Measurements from ENCODE around the gene ALDH7A1. TPM values are rescaled to one million over a fixed set of nuclear protein-coding genes. Genes with fewer than 3 reads are reported as not detected.
A peak's percentile ranks its signal among the peaks of the same experiment; 100 is the strongest.

The ALDH7A1 gene
- total and polyA plus RNA-seq, 11 donors = 12.3 to 67.6 (median 30.9) TPM

GRCh38 chr5:126531543-126532120, 63.4 kb downstream of the ALDH7A1 start:
- Histone ChIP-seq H3K9me3 (peaks cover 0 to 3% (median 0%) of the 10 kb centered on the region in 12 donors), H3K27ac (peak overlapping the region in 11 of 12 donors; percentile 16 to 72 (median 52)), H3K4me3 (no peak overlapping the region), H3K27me3 (no peaks in the 10 kb centered on the region), H3K36me3 (no peaks in the 10 kb centered on the region), H3K4me1 (peaks cover 0 to 16% (median 8%) of the 10 kb centered on the region in 12 donors)
- intact Hi-C loops (cut with DNase I) = loop anchor here in 2 of 10 donors (10.0 kb wide), 1 partner anchor 107 kb away; the partner anchor contains the start of gene GRAMD2B (in 2 of the 2)
- WGBS, 4 donors = 44 to 60% (median 52%) methylated on average over 4 of the region's 4 CpGs
- DNase-seq = peak in 3 of 5 donors; percentile 16 to 45 (median 34)
- peak in 3 of 4 donors; percentile 75 to 89 (median 86) for ATAC-seq
- TF ChIP-seq POLR2A (IDR thresholded peaks at IDR 0.05) (no peak), CTCF (IDR thresholded peaks at IDR 0.05) (no peak)

GRCh38 chr5:126527892-126528291, 67.1 kb downstream of the ALDH7A1 start:
- TF ChIP-seq CTCF (IDR thresholded peaks at IDR 0.05) (no peak), POLR2A (IDR thresholded peaks at IDR 0.05) (no peak)
- Histone ChIP-seq H3K27ac (no peak overlapping the region), H3K36me3 (no peaks in the 10 kb centered on the region), H3K4me1 (peaks cover 0 to 37% (median 15%) of the 10 kb centered on the region in 12 donors), H3K4me3 (no peak overlapping the region), H3K9me3 (peaks cover 0 to 11% (median 0%) of the 10 kb centered on the region in 12 donors), H3K27me3 (no peaks in the 10 kb centered on the region)
- ATAC-seq (no peak), DNase-seq (no peak)
- intact Hi-C loops (cut with DNase I) = loop anchor here in 2 of 10 donors (1.0 to 10.0 kb wide), 2 partner anchors 26 to 1783 kb away; partner anchors contain the start of gene ZNF608 (in 1 of the 2)

- Histone ChIP-seq H3K4me3 (no peak overlapping the region), H3K27me3 (no peaks in the 10 kb centered on the region), H3K27ac (no peak overlapping the region), H3K4me1 (peaks cover 0 to 37% (median 13%) of the 10 kb centered on the region in 12 donors), H3K9me3 (peaks cover 0 to 11% (median 0%) of the 10 kb centered on the region in 12 donors), H3K36me3 (no peaks in the 10 kb centered on the region)
- no peak for ATAC-seq
- 89 to 100% (median 97%) methylated on average over 1 of the region's 1 CpG for WGBS, 4 donors
- intact Hi-C loops (cut with DNase I) = loop anchor here in 2 of 10 donors (1.0 to 10.0 kb wide), 2 partner anchors 25 to 1782 kb away; partner anchors contain the start of gene ZNF608 (in 1 of the 2)
- DNase-seq = no peak
- TF ChIP-seq CTCF (IDR thresholded peaks at IDR 0.05) = no peak
- TF ChIP-seq POLR2A (IDR thresholded peaks at IDR 0.05) = no peak
Observed at GRCh38 chr5:126527158-126527557, 67.9 kb downstream of the ALDH7A1 start.

- intact Hi-C loops (cut with DNase I) = loop anchor here in 1 of 10 donors (10.0 kb wide), 1 partner anchor 1782 kb away; the partner anchor contains the start of gene ZNF608
- H3K4me1 ChIP-seq = peaks cover 0 to 31% (median 7%) of the 10 kb centered on the region in 12 donors
- H3K27me3 ChIP-seq = no peaks in the 10 kb centered on the region
- peak in 1 of 4 donors; percentile 42 for ATAC-seq
- no peaks in the 10 kb centered on the region for H3K36me3 ChIP-seq
- peaks cover 0 to 11% (median 0%) of the 10 kb centered on the region in 12 donors for H3K9me3 ChIP-seq
- no peak for DNase-seq
- H3K27ac ChIP-seq = peak overlapping the region in 9 of 12 donors; percentile 46 to 79 (median 72)
- no peak overlapping the region for H3K4me3 ChIP-seq
- TF ChIP-seq POLR2A (IDR thresholded peaks at IDR 0.05) (no peak), CTCF (IDR thresholded peaks at IDR 0.05) (no peak)
Observed at GRCh38 chr5:126526493-126526892, 68.5 kb downstream of the ALDH7A1 start.
